Activated naive CD4-positive, alpha-beta T cell treated with Interleukin-2 at 50 U/mL for 16 hours (primary cell): ENCODE data around the gene CDC42EP3.
A peak's percentile ranks its signal among the peaks of the same experiment; 100 is the strongest.

ENCODE experiments used
- DNase-seq: peaks from one replicate; pipeline ENCODE4 v3.0.0-alpha.2; 2020

CDC42EP3 gene

DNA sequence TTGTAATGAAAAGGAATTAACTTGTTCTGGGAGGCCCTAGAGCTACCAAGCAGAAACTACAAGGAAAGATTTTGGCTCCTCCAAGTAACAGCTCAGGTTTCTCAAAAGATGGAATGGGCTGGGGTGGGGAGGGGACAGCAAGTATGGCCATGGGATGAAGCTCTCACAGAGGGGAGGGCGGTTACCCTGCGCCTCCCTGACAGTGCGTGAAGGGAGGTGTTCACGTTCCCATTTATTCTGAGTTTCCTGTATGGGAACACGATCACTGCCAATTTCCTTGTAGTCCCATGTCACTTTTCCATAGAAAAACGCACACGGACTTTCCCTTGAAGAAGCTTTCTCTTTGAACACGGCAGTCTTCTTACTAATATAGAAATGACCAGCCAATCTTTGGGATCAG is 17.0 kb downstream of the CDC42EP3 start:
- DNase-seq = no peak

DNA sequence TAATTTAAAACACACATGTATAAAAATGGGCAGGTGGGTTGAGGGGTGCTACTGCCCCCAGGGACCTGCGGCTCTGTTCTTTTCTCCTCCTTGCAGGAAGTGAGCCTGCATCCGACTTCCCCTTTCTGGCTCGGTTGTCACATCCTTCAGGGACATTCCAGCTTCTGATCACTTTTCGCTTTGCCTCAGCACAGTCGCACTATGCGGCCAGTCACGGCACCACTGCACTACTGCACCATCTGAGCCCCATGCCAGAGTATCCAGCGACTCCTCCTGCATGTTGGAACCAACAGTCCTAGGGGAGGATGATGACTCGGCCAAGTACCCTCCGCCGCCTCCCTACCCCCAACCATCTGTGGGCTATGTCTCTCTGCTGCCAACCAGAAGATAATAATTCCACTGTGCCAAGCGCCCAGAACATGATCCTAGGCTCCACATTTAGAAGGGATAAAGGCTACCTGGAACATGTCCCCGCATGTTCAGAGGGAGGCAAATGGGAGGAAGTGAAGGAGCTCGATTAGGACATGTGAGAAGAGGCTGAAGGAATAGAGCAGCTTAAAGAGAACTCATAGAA is 17.6 kb downstream of the CDC42EP3 start:
- DNase-seq = peak; percentile 34

DNA sequence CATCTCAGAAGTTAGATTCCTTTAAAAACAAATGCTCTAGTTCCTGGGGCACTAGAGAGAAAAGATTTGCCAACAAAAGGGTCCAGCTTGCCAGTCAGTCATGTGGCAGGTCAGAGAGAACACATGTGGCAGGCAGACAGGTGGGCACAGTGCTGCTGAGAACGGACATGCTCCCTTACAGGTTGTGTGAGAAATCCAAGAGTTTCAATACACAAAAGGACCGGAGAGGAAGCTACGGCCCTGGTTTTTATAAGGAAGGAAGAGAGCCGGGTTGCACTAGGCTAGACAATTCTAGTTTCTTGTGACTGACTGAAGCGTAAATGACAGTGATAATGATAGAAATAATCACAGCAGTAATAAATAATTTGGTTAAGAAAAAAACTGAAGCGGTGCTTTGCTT is 18.3 kb downstream of the CDC42EP3 start:
- DNase-seq = no peak

DNA sequence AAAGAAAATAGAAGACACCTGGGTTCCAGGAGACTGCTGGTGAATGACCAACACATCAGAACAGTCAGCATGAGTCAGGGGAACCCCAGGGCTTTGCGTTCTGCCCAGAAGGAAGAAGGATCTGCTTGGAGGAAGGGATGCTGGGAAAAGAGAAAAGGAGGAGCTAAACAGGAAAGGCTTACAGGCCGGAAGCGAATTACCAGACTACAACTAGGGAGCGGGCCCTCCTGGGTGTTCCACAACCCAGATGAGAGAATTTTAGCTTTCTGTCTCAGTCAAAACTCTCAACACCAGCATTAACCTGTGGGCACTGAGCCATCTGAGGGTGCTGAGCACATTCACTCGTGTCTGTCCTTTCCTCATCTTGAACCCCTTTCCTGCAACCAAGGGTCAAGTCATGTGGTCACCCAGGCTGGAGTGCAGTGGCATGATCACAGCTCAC is 19.2 kb downstream of the CDC42EP3 start:
- no peak for DNase-seq

DNA sequence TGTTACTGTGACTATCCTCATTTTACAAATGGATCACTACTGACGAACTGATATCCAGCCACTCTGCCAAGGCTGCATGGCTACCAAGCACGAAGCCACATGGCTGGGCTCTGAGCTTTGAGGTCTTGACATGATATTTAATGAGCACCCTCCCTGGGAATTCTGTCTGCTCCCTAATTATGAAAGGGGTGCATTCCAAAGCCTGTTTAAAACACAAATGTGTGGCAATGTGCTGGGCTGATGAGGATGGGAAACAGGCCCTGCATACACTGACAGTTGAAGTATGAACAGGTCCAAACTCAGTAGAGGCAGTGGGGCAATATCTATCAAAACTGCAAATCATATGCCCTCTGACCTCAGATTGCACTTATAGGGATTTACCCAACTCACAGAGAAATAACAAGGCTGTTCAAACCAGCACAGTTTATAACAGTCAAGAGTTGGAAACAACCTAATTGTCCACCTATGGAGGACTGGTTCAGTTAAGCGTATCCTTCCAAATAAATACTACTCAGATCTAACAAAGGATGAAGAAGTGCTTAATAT is 20.8 kb downstream of the CDC42EP3 start:
- no peak for DNase-seq

DNA sequence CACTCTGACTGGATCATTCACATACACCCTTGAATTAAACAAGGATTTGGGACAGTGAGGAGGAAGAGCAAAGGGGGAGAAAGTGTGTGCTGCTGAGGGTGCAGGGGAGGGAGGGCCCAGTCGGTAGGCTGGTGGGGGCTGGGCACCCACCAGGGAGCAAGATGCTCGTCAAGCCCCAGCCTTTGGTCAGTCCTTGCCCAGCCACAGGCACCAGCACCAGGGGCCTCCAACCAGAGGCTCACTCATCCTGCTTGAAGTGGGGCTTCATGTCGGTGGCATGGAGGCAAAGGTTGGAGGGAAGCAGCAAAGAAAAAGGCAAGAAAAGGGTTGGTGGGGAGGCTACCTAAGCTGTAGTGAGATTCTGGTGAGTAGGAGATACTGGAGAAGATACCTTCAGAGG is 21.9 kb downstream of the CDC42EP3 start:
- DNase-seq = no peak

DNA sequence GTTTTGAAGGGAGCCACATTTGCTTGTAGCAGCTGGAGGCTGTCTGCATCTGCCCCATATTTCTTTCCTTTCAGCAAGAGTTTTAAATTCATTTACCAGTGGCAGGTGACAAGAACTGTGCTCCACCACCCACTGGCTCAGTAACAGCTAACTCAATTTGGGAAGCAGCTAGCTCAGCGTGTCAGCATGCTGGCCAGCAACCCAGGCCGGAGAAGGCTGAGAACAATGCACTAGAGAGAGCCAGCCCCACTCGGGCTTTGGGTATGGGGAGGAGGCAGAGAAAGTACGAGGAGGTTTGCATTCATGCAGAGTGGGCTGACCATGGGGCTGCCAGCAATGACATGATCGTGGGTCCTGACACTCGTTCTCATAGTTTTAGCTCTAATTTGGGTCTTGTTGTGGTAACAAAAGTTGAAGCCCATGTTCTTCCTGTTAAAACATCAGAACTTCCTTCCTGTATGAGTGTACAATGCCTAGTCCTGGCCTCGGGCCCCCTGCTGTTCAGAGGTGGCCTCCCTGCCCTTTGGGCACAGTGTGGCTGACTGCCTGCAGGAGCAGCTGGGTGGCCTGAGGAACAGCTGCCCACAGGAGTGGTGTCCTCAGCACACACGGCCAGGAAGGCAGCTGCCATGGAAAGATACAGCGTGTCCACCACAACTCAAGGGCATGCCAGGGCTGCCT is 23.0 kb downstream of the CDC42EP3 start:
- DNase-seq = peak; percentile 47

DNA sequence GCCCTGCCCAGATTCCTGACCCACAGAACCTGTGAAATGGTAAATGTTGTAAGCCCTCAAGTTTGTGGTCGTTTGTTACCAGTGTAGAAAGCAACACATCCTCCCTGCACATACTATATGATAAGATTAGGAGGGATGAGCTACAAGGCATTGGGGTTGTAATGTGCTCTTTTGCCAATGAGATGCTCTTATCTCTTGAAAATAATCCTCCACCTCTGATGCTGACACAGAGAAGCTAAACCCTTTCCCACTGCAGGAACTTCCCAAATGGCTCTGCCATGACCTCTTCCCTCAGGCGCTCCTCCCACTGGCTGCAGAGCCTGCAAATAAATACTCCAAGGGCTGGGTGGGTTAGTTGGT is 23.5 kb downstream of the CDC42EP3 start:
- DNase-seq = no peak

DNA sequence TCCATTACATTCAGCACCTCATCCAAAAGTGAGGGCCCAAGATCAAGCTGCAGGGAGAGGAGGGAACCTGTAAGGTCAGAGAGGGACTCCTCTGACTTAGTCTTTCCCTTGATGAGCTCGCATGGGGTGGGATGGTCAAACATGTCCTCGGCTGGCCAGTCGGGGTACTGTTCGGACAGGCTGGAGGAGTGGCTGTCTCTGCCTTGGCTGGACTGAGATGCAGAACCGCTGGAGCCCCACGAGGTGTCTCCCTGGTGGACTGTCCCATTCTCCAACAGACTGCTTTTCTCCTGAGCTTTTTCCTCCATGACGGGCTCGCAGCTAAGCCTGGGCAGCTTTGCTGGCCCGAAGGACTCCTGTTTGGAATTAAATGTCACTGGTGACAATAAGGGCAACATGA is 25.6 kb downstream of the CDC42EP3 start:
- no peak for DNase-seq

DNA sequence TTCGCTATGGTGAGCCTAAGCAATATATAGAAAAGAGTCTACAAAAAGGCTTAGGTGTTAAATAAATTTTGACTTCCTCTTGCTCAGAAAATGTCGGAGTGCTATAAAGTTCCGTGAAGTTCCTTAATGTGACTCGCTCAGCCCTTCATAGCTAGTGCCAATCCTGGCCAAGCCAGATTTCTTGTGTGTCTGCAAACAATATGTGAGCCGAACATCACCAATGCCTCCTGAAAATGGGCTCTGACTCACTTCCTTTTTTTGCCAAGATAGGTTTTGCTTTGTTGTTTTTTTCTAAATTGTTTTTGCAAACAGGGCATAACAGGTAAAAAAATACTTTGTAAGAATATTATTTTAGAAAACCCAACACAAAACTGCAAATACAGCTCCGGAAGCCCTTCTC is 26.1 kb downstream of the CDC42EP3 start:
- no peak for DNase-seq

DNA sequence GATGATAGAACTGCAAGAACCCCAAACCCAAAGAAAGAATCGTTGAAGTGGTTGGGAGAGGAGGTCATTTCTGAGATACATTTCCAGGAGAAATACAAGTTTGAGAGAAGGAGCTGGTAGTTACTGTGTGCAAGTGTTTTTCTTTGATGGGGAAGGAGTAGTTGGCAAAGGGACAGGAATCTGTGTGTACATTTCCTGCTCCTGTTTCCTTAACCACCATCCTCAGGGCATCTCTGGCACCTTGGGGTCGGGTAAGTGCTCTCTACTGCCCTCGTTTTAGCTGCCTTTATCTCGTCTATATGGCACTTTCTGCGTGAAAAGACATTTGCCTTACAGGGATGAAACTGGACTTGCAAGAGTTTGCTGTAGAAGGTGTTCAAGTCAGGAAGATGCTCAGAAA is 27.3 kb downstream of the CDC42EP3 start:
- DNase-seq = no peak

DNA sequence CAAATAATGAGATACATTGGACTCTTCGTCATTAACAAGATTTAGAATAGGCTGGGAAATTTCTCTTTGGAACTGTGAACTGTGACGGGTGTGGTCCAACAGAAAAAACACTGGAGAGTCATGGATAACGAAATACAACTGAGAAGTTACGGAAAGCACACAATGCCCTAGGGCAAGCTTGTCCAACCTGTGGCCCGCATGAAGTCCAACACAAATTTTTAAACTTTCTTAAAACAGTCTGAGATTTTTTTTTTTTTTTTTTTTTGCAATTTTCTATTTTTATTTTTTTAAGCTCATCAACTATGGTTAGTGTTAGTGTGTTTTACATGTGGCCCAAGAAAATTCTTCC is 27.7 kb downstream of the CDC42EP3 start:
- no peak for DNase-seq

DNA sequence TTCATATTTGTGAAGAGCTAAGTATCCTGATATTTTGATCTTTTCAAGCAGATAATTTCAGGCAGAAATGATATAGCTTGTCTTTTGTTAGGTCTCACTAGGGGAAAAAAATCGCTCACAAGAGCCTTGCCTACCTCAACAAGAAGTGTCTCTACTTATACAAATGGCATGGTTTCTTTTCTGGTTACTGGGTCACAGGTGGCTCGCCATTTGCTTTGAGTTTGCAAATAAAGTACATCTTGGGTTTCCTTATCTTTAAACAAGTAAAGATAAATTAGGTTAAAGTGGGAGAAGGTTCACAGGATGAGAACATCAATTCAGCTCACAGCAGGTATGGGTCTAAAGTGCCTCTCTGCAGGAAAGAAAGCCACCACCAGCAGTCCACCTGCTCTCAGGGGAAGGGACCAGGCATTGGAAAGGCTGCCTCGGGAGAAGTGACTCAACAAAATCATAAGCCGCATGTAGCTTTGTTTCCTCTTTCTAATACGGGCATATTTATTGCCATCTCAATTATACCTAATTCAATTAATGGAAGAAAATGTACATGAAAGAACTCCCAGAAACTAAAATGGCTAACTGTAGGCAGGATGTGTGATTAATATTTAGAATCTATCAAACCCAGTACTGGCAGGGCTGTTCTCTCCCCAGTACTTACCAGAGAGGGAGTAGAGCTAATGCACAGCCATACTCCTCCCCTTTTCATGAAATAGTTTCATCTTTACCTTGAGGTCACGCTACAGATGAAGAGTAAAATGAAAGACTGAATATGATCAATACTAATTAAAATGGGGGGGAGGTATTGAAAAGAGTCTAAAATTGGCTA is 28.3 kb downstream of the CDC42EP3 start:
- DNase-seq = no peak

DNA sequence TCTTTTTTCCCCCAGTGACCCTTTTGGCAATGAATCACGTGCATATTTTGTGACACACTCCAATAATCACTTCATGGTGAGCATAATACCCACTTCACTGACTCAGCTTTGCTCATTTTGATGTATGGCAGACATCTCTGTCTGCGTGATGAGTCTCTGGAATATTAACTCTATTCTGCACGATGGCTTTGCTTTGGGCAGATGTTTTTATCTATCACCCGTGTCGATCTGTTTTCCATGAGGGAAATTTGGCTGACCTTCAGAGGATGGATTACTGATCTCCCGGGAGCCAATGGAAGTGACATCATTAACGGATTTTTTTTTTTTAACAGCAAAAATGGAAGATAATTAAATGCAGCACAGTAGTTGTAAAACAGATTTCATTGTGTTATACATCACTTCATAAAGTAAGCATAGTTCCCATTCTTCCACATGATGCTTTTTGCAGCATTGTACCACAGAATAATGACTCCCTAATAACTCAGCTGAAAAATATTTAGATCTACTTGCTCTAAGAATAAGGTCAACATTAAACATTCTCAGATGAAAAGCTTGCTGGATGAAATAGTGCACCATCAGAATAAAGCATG is 29.8 kb downstream of the CDC42EP3 start:
- no peak for DNase-seq

DNA sequence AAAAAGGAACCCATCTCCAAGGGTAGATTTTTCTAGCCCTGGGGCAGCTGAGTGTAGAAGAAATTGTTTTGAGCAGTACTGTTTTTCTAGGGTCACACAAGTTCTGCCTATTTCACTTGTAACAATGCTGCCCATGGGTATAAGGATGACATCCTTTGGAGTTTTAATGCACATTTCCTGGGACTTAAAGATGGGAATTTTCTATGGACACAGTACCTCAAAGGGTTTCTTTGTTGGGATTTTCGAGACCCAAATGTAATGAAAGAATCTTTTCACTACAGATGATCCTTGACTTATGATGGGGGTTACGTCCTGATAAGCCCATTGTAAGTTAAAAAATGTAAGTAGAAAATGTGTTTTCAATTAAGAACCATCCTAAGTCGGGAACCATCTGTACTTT is 31.8 kb downstream of the CDC42EP3 start:
- no peak for DNase-seq

DNA sequence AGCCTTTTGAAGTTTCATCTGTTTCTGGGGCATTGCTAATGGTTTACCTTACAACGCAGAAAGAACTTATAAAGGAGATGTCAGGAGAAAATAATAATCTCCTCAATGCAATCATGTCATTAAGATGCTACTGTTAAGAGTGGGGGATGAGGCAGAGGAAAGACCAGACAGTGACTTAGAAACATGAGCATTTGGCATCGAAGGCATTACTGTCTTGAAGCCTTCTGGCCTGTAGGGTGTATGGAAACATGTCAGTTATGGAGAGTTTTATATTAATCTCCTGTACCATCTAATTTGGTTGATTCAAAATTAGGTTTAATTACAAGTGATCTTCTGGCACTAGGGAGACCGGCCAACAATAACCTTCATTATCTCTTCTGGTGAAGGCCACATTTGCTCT is 32.5 kb downstream of the CDC42EP3 start:
- no peak for DNase-seq

DNA sequence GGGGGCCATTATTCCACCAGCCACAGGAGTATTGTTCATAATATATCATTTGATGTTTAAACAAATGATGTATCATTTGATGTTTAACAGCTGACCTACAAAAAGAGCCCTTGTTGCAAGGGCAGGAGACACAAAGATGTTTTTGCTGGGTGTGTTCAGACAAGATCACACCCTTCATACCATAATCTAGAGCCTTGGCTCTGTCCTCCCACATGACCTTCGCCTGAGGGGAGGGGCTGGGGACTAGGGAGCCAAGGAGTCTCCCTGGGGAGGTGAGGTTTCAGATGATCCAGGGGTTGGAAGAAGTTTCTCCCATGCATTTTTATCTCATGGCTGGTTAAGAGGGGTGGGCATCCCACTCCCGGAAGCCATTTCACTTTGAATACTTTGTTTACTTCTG is 33.5 kb downstream of the CDC42EP3 start:
- no peak for DNase-seq

DNA sequence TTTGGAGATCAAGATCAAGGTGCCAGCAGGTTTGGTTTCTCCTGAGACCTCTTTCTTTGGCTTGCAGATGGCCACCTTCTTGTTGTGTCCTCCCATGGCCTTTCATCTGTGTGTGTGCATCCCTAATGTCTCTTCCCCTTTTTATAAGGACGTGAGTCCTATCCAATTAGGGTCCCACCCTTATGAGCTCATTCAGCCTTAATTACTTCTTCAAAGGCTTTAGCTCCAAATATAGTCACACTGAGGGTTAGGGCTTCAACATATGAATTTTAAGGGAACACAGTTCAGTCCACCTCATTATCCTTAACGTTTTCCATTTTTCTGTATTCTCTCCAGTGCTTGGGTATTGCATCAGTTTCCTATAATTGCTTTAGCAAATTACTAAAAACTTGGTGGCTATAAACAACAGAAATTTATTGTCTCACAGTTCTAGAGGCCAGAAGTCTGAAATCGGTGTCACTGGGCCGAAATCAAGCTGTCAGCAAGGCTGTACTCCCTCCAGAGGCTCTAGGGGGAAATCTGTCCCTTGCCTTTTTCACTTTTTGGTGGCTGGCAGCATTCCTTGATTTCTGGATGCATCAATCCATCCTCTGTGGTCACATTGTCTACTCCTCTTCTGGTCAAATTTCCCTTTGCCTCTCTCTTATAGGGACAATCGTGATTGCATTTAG is 34.1 kb downstream of the CDC42EP3 start:
- DNase-seq = no peak

DNA sequence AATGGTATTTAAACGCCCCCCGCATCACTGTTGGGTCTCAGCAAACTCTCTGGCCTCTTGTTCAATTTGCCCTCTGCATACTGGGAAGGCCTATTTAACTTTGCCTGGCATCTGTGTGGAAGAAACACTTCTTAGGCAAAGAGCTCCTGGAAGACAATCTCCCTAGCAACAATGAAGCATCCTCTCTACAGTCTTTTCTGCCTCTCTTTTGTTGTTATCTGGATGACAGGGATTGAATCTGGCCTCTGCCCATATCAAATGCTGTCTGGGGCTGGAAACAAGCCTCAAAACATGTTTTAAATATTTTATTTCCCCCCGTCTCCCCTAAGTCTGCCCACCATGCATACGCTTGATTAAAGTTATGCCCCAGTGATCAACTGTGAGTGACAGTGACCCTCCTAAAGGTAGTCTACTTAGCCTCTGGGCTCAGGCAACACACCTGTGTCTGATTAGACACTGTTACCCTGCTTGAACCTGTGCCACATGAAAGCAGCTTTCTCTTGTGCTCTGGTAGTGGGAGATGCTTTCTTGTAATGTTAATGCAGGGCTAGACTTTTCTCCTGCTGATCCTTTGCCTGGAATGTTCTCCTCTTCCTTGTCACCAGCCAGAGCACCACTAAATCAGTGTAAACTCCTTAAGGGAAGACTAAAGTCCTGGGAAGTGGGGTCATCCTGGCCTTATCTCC is 34.9 kb downstream of the CDC42EP3 start:
- DNase-seq = no peak

DNA sequence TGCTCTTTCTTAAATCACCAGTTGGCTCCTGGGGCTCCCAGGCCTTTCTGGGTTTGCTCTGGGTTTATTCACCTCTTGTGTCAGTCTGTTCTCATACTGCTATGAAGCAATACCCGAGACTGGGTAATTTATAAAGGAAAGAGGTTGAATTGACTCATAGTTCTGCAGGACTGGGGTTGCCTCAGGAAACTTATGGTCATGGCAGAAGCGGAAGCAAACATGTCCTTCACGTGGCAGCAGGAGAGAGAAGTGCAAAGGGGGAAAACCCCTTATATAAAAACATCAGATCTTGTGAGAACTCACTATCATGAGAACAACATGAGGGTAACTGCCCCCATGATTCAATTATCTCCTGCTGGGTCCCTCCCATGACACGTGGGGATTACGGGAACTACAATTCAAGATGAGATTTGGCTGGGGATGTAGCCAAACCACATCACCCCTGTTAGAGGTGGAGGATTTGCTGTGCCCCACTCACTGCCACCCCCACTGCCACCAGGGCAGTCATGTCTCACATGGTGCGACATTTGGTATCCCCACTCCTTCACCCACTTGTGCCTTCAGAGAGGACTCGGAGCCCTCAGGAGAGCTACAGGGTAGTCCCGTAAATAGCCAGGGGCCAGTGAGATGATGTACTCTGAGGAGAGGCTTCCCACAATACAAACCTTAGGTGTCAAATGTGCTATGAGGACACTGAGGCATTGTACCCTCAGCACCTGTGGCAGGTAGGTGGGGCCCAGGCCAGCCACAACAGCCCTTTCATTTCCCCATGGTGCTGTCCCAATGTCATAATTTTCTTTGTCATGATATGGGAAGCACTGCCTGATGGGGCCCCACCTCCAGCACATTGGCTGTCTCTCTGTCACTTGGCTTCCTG is 35.7 kb downstream of the CDC42EP3 start:
- peak; percentile 77 for DNase-seq

DNA sequence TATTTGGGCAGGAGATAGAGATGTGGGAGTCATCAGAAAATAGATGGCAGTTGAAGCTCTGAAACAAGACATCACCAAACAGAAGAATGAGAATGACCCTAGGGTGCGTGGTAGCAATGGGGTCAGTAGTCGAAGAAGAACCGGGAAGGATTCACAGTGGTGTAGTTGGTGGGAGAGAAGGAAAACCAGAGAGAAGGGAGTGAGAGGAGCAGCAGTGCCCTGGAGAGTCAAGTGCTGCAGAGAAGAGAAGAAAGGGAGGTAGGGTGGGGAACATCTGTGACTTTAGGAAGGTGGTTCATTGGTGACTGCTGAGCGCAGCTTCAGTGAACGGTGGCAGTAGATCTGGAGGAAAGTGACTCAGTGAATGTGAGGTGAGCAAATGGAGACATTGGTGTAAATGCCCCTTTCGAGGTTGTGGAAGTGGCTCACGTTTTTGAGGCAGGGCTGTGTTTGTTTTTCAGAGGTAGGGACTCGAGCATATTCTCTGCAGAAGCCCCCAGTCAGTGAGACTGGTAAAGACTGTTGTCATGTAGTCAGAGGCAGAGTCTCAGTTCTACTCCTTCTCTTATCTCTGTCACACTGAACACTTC is 36.4 kb downstream of the CDC42EP3 start:
- no peak for DNase-seq
